SH-SY5Y (cell line): ENCODE data around the gene ADAM20.

Source experiments
- GATA2 ChIP-seq: IDR thresholded peaks from 2 replicates; pipeline ENCODE4 v1.6.1; 2011; ENCODE audit warnings: mild to moderate bottlenecking, low read depth, low read length
- GATA3 ChIP-seq: IDR thresholded peaks from 2 replicates; pipeline ENCODE4 v1.6.1; 2011; ENCODE audit warnings: low read depth, mild to moderate bottlenecking, low read length, moderate library complexity

DNA sequence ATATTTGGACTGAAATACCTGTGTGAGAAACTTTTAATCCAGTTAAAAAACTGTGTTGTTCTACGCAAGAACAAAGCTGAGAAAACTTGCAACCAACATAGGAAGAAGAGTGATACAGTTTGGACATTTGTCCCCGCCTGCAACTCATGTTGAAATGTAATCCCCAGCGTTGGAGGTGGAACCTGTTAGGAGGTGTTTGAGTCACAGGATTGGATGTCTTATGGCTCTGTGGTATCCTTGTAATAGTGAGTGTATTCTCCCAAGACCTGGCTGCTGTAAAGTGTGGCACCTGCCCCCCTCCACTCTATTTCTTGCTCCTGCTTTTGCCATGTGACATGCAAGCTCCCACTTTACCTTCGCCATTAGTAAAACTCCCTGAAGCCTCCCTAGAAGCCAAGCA lies 28.6 kb upstream of the ADAM20 start:
- no peak for TF ChIP-seq GATA2
- no peak for TF ChIP-seq GATA3
